Measurements from ENCODE around the gene TAF12. TPM values are rescaled to one million over a fixed set of nuclear protein-coding genes. Genes with fewer than 3 reads are reported as not detected.
A peak's percentile ranks its signal among the peaks of the same experiment; 100 is the strongest.
"Not testable (repeated sequence)": the region's sequence is repeated elsewhere in the genome, so short reads cannot be mapped to it uniquely, and the experiment has no call there.

The TAF12 gene
- total RNA-seq, 1 experiment from 2014 or later, result 18.6 TPM

GRCh38 chr1:28648008-28648473, 5.2 kb upstream of the TAF12 start:
- CTCF ChIA-PET, result interaction anchor here (1.1 to 1.6 kb wide), 2 partner anchors 88 to 229 kb away, joined by 4 to 6 read pairs; partner anchors contain the start of gene YTHDF2

DNA sequence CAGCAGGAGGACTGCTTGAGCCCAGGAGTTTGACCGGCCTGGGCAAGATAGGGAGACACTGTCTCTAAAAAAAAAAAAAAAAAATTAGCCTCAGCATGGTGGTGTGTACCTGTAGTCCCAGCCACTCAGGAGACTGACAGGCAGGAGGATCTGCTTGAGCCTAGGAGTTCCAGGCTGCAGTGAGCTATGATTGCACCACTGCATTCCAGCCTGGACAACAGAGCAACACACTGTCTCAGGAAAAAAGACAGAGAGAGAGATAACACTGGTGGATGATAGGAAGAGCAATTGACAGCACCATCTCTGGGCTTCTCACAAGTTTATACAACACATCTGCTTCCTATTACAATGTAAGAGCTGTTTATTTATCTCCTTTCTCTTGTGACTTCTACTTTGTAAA, 3.2 kb upstream of the TAF12 start:
- CTCF ChIA-PET, result no interaction called here
- no peak for DNase-seq (ENCODE audit: low spot score)
- no peak for ATAC-seq
- POLR2A ChIA-PET, result interaction anchor here (0.7 kb wide), 2 partner anchors 64 to 1950 kb away, joined by 3 read pairs; no protein-coding TSS in a partner anchor
- Mint-ChIP-seq H3K27ac (peak overlapping the region; percentile 92), H3K36me3 (no peaks in the 10 kb centered on the region), H3K9me3 (no peaks in the 10 kb centered on the region), H3K4me3 (no peak overlapping the region), H3K27me3 (ENCODE audit: low read depth) (no peaks in the 10 kb centered on the region), H3K4me1 (peaks cover 30% of the 10 kb centered on the region)
- TF ChIP-seq, protein P1, sequence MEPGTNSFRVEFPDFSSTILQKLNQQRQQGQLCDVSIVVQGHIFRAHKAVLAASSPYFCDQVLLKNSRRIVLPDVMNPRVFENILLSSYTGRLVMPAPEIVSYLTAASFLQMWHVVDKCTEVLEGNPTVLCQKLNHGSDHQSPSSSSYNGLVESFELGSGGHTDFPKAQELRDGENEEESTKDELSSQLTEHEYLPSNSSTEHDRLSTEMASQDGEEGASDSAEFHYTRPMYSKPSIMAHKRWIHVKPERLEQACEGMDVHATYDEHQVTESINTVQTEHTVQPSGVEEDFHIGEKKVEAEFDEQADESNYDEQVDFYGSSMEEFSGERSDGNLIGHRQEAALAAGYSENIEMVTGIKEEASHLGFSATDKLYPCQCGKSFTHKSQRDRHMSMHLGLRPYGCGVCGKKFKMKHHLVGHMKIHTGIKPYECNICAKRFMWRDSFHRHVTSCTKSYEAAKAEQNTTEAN (CRISPR knock-in tag; IDR thresholded peaks at IDR 0.05), result no peak

More at GRCh38 chr1:28648008-28648473, 5.2 kb upstream of the TAF12 start:
- H3K27me3 Mint-ChIP-seq (ENCODE audit: low read depth), result no peaks in the 10 kb centered on the region
- no peak for TF ChIP-seq GRHL2 (CRISPR knock-in tag; IDR thresholded peaks at IDR 0.05; ENCODE audit: insufficient replicate concordance, severe bottlenecking)
- TF ChIP-seq, protein P1 (CRISPR knock-in tag; IDR thresholded peaks at IDR 0.05), result peak; percentile 15; the same call in 1 of the 2 replicates
- no peak for TF ChIP-seq ZBTB21 (CRISPR knock-in tag; IDR thresholded peaks at IDR 0.05; ENCODE audit: borderline replicate concordance)
- no peak for TF ChIP-seq USF1 (CRISPR knock-in tag; IDR thresholded peaks at IDR 0.05)
- TF ChIP-seq, protein P2, sequence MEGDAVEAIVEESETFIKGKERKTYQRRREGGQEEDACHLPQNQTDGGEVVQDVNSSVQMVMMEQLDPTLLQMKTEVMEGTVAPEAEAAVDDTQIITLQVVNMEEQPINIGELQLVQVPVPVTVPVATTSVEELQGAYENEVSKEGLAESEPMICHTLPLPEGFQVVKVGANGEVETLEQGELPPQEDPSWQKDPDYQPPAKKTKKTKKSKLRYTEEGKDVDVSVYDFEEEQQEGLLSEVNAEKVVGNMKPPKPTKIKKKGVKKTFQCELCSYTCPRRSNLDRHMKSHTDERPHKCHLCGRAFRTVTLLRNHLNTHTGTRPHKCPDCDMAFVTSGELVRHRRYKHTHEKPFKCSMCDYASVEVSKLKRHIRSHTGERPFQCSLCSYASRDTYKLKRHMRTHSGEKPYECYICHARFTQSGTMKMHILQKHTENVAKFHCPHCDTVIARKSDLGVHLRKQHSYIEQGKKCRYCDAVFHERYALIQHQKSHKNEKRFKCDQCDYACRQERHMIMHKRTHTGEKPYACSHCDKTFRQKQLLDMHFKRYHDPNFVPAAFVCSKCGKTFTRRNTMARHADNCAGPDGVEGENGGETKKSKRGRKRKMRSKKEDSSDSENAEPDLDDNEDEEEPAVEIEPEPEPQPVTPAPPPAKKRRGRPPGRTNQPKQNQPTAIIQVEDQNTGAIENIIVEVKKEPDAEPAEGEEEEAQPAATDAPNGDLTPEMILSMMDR (IDR thresholded peaks at IDR 0.05), result no peak
- no peak for TF ChIP-seq FOXP1 (CRISPR knock-in tag; IDR thresholded peaks at IDR 0.05; ENCODE audit: borderline replicate concordance)
- no peak for TF ChIP-seq ZNF416 (CRISPR knock-in tag; IDR thresholded peaks at IDR 0.05)
- no peak for TF ChIP-seq ZMAT4 (CRISPR knock-in tag; IDR thresholded peaks at IDR 0.05)
- H3K27ac Mint-ChIP-seq, result peak overlapping the region; percentile 100
- DNase-seq (ENCODE audit: low spot score) (peak; percentile 81), ATAC-seq (peak; percentile 81)
- peaks cover 24% of the 10 kb centered on the region for H3K4me1 Mint-ChIP-seq
- POLR2A ChIA-PET, result interaction anchor here (0.6 to 1.8 kb wide), 8 partner anchors 21 to 825 kb away, joined by 3 to 26 read pairs (median 6); partner anchors contain the start of genes GMEB1 and YTHDF2
- H3K4me3 Mint-ChIP-seq, result peak overlapping the region; percentile 74
- H3K9me3 Mint-ChIP-seq, result no peaks in the 10 kb centered on the region
- H3K36me3 Mint-ChIP-seq, result no peaks in the 10 kb centered on the region

- POLR2A ChIA-PET; ATAC-seq; H3K36me3 Mint-ChIP-seq; H3K27ac Mint-ChIP-seq; CTCF ChIA-PET; H3K9me3 Mint-ChIP-seq; H3K4me3 Mint-ChIP-seq; DNase-seq (ENCODE audit: low spot score); H3K27me3 Mint-ChIP-seq (ENCODE audit: low read depth): not testable (repeated sequence)
- H3K4me1 Mint-ChIP-seq, result peaks cover 30% of the 10 kb centered on the region
Observed at GRCh38 chr1:28645406-28645805, 2.5 kb upstream of the TAF12 start.

GRCh38 chr1:28644494-28644893, 1.6 kb upstream of the TAF12 start:
- no peak for TF ChIP-seq RORB (CRISPR knock-in tag; IDR thresholded peaks at IDR 0.05)
- TF ChIP-seq ZNF263 (CRISPR knock-in tag; IDR thresholded peaks at IDR 0.05; ENCODE audit: low read depth), result no peak
- H3K4me3 Mint-ChIP-seq, result 0 out of 2 replicates have a peak overlapping the region, but pooled peaks have one; percentile 99
- no peak for ATAC-seq
- H3K27me3 Mint-ChIP-seq (ENCODE audit: low read depth), result no peaks in the 10 kb centered on the region
- peak overlapping the region; percentile 21 for H3K27ac Mint-ChIP-seq
- peaks cover 30% of the 10 kb centered on the region for H3K4me1 Mint-ChIP-seq
- no peak for DNase-seq (ENCODE audit: low spot score)
- H3K9me3 Mint-ChIP-seq, result no peaks in the 10 kb centered on the region
- H3K36me3 Mint-ChIP-seq, result no peaks in the 10 kb centered on the region
- CTCF ChIA-PET, result interaction anchor here (2.6 to 2.8 kb wide), 2 partner anchors 92 to 232 kb away, joined by 19 read pairs; partner anchors contain the start of gene YTHDF2
- POLR2A ChIA-PET, result interaction anchor here (0.6 kb wide), 1 partner anchor 133 kb away, joined by 3 read pairs; no protein-coding TSS in a partner anchor
